Endodermal cell (in vitro differentiated cells): ENCODE results near the gene TRMT2A. TPM values are rescaled to one million over a fixed set of nuclear protein-coding genes. Genes with fewer than 3 reads are reported as not detected.
"Not testable (repeated sequence)": the region's sequence is repeated elsewhere in the genome, so short reads cannot be mapped to it uniquely, and the experiment has no call there.

ENCODE experiments used
- DNase-seq: peaks from one replicate; pipeline ENCODE4 v3.0.0-alpha.2; 2017
- H3K27ac ChIP-seq: 2 replicates; pipeline ENCODE4 v1.5.1; 2013; ENCODE audit warnings: mild to moderate bottlenecking, low read depth, low read length, moderate library complexity
- H3K27me3 ChIP-seq: 2 replicates; pipeline ENCODE4 v1.6.1; 2013; ENCODE audit warnings: mild to moderate bottlenecking, low read length, moderate library complexity; ENCODE audit not compliant: insufficient read depth, control insufficient read depth, poor library complexity, severe bottlenecking
- H3K36me3 ChIP-seq: 2 replicates; pipeline ENCODE4 v1.7.0; 2013; ENCODE audit warnings: mild to moderate bottlenecking, low read length, moderate library complexity; ENCODE audit not compliant: control insufficient read depth, insufficient read depth
- H3K4me1 ChIP-seq: one replicate; pipeline ENCODE4 v1.7.0; 2013; ENCODE audit warnings: low read length; ENCODE audit not compliant: control insufficient read depth, insufficient read depth
- H3K4me3 ChIP-seq: 2 replicates; pipeline ENCODE4 v1.5.1; 2013; ENCODE audit warnings: mild to moderate bottlenecking, low read length, moderate library complexity
- H3K9ac ChIP-seq: 2 replicates; pipeline ENCODE4 v1.6.1; 2013; ENCODE audit warnings: mild to moderate bottlenecking, low read length, moderate library complexity; ENCODE audit not compliant: poor library complexity, severe bottlenecking; ENCODE audit errors: extremely low read depth
- H3K9me3 ChIP-seq: 2 replicates; pipeline ENCODE4 v1.6.1; 2013; ENCODE audit warnings: mild to moderate bottlenecking, low read length, moderate library complexity; ENCODE audit not compliant: control insufficient read depth
- H3K27ac Mint-ChIP-seq: 2 replicates; pipeline ENCODE4 v1.8.0; 2020; ENCODE audit warnings: mixed read lengths
- H3K27me3 Mint-ChIP-seq: 2 replicates; pipeline ENCODE4 v1.8.0; 2021; ENCODE audit warnings: mild to moderate bottlenecking, mixed read lengths; ENCODE audit not compliant: insufficient read depth
- H3K36me3 Mint-ChIP-seq: 2 replicates; pipeline ENCODE4 v1.8.0; 2020; ENCODE audit warnings: low read depth, mixed read lengths
- H3K4me1 Mint-ChIP-seq: 2 replicates; pipeline ENCODE4 v1.8.0; 2020; ENCODE audit warnings: mixed read lengths
- H3K4me3 Mint-ChIP-seq: 2 replicates; pipeline ENCODE4 v1.8.0; 2020; ENCODE audit warnings: mild to moderate bottlenecking, moderate library complexity, mixed read lengths
- H3K9me3 Mint-ChIP-seq: 2 replicates; pipeline ENCODE4 v1.8.0; 2020; ENCODE audit warnings: mild to moderate bottlenecking, mixed read lengths
- WGBS, 2 experiments: methylation state at CpG; one replicate each; pipeline versions ENCODE4 v1.1.5 to v1.1.7; 2013; ENCODE audit warnings: missing lambda C conversion rate in 2 of 2, mixed read lengths in 1 of 2; ENCODE audit not compliant: insufficient coverage in 1 of 2, insufficient read length in 1 of 2; 5-methylcytosine and 5-hydroxymethylcytosine counted together
- total RNA-seq, 2 donors: library from RNA; stranded (reverse); fragmentation: NEBNext Ultra II Directional in 1 of 2; extraction: Animal tissue kit (Norgen Biotek cat#: 25700) in 1 of 2; gene quantifications; 2 replicates in 1 of 2; 3 replicates in 1 of 2; pipeline ENCODE4 v1.2.1, GENCODE V29; 2021
- TF ChIP-seq, protein P1 (sequence below): fragments of 200-600 bp; sonication (generic); conservative IDR thresholded peaks from 2 replicates; pipeline ENCODE4 v1.5.0; 2021; ENCODE audit warnings: antibody characterized with exemption, mild to moderate bottlenecking

The TRMT2A gene
- total RNA-seq, 2 donors from 2014 or later = 45.6 to 55.2 TPM

DNA sequence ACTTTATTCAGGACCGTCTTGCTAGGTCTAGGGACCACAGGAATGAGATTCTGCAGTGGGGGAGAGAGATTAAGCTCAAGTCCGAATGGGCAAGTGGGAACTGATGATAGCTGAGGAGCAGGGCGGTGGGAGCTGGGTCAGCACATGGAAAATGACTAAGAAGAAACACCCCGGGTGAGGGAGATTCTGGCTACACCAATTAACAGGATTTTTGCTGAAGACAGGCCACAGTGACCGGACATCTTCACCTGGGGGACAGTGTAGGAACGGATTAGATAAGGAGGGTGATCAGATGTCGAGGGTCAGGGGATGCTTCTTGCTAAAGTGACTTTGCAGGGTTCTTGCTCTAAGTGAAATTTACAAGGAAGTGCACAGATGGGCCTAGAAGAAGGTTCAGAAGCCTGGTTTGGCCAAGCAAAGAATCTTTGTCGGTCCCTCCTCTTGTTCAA, 45.5 kb downstream of the TRMT2A start:
- no peaks in the 10 kb centered on the region for H3K4me1 ChIP-seq
- H3K4me3 Mint-ChIP-seq = no peak overlapping the region
- no peaks in the 10 kb centered on the region for H3K36me3 ChIP-seq
- TF ChIP-seq, protein P1, sequence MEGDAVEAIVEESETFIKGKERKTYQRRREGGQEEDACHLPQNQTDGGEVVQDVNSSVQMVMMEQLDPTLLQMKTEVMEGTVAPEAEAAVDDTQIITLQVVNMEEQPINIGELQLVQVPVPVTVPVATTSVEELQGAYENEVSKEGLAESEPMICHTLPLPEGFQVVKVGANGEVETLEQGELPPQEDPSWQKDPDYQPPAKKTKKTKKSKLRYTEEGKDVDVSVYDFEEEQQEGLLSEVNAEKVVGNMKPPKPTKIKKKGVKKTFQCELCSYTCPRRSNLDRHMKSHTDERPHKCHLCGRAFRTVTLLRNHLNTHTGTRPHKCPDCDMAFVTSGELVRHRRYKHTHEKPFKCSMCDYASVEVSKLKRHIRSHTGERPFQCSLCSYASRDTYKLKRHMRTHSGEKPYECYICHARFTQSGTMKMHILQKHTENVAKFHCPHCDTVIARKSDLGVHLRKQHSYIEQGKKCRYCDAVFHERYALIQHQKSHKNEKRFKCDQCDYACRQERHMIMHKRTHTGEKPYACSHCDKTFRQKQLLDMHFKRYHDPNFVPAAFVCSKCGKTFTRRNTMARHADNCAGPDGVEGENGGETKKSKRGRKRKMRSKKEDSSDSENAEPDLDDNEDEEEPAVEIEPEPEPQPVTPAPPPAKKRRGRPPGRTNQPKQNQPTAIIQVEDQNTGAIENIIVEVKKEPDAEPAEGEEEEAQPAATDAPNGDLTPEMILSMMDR = no peak
- H3K36me3 Mint-ChIP-seq = no peaks in the 10 kb centered on the region
- H3K9me3 Mint-ChIP-seq = no peaks in the 10 kb centered on the region
- H3K27me3 Mint-ChIP-seq = peaks cover 12% of the 10 kb centered on the region
- 93 to 95% methylated on average over 8 of the region's 8 CpGs for WGBS, 2 experiments
- H3K27ac ChIP-seq = no peak overlapping the region
- no peaks in the 10 kb centered on the region for H3K9me3 ChIP-seq
- H3K27ac Mint-ChIP-seq = no peak overlapping the region
- no peak overlapping the region for H3K4me3 ChIP-seq
- no peaks in the 10 kb centered on the region for H3K27me3 ChIP-seq
- H3K4me1 Mint-ChIP-seq = no peaks in the 10 kb centered on the region
- DNase-seq = no peak
- no peak overlapping the region for H3K9ac ChIP-seq

DNA sequence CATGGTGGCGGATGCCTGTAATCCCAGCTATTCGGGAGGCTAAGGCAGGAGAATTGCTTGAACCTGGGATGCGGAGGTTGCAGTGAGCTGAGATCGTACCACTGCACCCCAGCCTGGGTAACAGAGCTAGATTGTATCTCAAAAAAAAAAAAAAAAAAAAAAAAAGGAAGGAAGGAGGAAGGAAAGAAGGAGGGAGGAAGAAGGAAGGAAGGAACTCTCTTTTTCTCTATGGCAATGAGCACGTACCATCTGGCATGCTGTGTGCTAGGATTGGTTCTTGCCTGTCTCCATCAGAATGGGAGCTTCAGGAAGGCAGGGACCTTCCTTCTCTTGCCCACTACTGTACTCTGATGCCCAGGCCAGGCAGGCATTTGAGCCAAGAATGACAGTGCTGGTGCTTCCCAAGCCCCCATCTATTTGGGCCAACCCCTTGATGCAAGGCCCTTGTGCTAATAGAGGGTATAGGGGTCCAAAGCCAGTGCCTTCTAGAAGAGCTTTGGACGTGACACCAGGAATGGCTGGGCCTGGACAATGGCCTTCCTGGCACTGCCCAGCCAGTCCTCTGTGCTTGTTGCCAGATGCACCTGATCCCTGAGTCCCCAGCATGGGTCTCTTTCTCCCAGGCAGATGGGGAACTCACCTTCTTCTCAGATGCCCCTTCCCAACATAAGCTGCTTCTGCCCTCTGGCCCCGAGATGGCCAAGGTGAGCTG, 47.5 kb downstream of the TRMT2A start:
- Histone ChIP-seq H3K9ac (no peak overlapping the region), H3K36me3 (no peaks in the 10 kb centered on the region), H3K4me3 (no peak overlapping the region), H3K27ac (no peak overlapping the region), H3K4me1 (no peaks in the 10 kb centered on the region), H3K27me3 (no peaks in the 10 kb centered on the region), H3K9me3 (no peaks in the 10 kb centered on the region)
- no peaks in the 10 kb centered on the region for H3K9me3 Mint-ChIP-seq
- H3K4me3 Mint-ChIP-seq = no peak overlapping the region
- DNase-seq = no peak
- H3K36me3 Mint-ChIP-seq = no peaks in the 10 kb centered on the region
- H3K27ac Mint-ChIP-seq = no peak overlapping the region
- peaks cover 12% of the 10 kb centered on the region for H3K27me3 Mint-ChIP-seq
- no peaks in the 10 kb centered on the region for H3K4me1 Mint-ChIP-seq
- TF ChIP-seq, protein P1 = no peak
- WGBS, 2 experiments = 93 to 94% methylated on average over 2 to 7 of the region's 7 CpGs

DNA sequence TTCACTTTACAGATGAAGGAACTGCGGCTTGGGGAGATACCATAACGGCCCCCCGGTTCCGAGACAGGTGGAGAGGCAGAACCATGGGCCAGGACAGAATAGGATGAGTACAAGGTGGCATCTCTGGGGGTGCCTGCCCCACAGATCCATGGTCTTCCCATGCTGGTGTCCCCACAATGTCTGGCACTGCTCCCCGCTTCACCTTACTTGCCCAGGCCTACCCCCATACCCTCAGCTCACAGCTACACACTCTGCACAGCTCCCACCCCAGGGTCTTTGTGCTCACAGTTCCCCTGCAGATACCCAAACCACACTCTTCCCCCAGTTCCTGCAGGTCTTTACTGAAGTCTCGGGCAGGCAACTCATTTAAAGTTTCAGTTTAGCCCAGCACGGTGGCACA, 48.4 kb downstream of the TRMT2A start:
- TF ChIP-seq, protein P1 = no peak
- Mint-ChIP-seq H3K9me3 (no peaks in the 10 kb centered on the region), H3K4me3 (no peak overlapping the region), H3K27me3 (peaks cover 12% of the 10 kb centered on the region), H3K4me1 (no peaks in the 10 kb centered on the region), H3K27ac (no peak overlapping the region), H3K36me3 (no peaks in the 10 kb centered on the region)
- H3K4me3 ChIP-seq = no peak overlapping the region
- H3K36me3 ChIP-seq = no peaks in the 10 kb centered on the region
- 96 to 98% methylated on average over 7 of the region's 7 CpGs for WGBS, 2 experiments
- no peaks in the 10 kb centered on the region for H3K4me1 ChIP-seq
- H3K27ac ChIP-seq = no peak overlapping the region
- H3K27me3 ChIP-seq = no peaks in the 10 kb centered on the region
- H3K9me3 ChIP-seq = no peaks in the 10 kb centered on the region
- H3K9ac ChIP-seq = no peak overlapping the region
- no peak for DNase-seq

DNA sequence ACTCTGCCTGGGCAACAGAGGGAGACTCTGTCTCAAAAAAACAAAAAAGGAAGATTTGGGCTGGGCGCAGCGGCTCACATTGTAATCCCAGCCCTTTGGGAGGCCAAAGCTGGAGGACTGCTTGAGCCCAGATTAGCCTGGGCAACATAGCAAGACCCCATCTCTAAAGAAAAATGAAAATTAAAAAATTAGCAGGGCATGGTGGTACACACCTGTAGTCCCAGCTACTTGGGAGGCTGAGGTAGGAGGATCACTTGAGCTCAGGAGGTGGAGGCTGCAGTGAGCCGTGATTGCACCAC, 49.7 kb downstream of the TRMT2A start:
- not testable (repeated sequence) for H3K4me3 ChIP-seq, DNase-seq, H3K4me1 Mint-ChIP-seq, H3K9me3 Mint-ChIP-seq, H3K9ac ChIP-seq, H3K27me3 ChIP-seq, H3K27ac Mint-ChIP-seq, H3K36me3 ChIP-seq, H3K9me3 ChIP-seq, H3K36me3 Mint-ChIP-seq, H3K4me1 ChIP-seq, H3K27ac ChIP-seq, H3K4me3 Mint-ChIP-seq
- WGBS, 2 experiments = 92 to 96% methylated on average over 3 of the region's 3 CpGs
- H3K27me3 Mint-ChIP-seq = peaks cover 12% of the 10 kb centered on the region
